Astrocyte (in vitro differentiated cells and primary cell): ENCODE results near the gene NR6A1. TPM values are rescaled to one million over a fixed set of nuclear protein-coding genes. Genes with fewer than 3 reads are reported as not detected.

Source experiments
- DNase-seq: peaks from one replicate; pipeline ENCODE4 v3.0.0-alpha.2; 2010; ENCODE audit warnings: low read depth
- FAIRE-seq: peaks from 2 replicates; lab custom pipeline; 2011; peaks lifted over from hg19 to GRCh38; lab: Jason Lieb, UNC
- H2AFZ ChIP-seq: 2 replicates; pipeline ENCODE4 v1.6.0; 2012; ENCODE audit warnings: low read depth, low read length, inconsistent platforms
- H3K27ac ChIP-seq: 2 replicates; pipeline ENCODE4 v1.5.1; 2011; ENCODE audit warnings: low read depth, low read length, inconsistent platforms
- H3K27me3 ChIP-seq: 2 replicates; pipeline ENCODE4 v1.6.0; 2011; ENCODE audit warnings: low read length, inconsistent platforms; ENCODE audit not compliant: insufficient read depth
- H3K36me3 ChIP-seq: 2 replicates; pipeline ENCODE4 v1.5.1; 2011; ENCODE audit warnings: low read length, inconsistent platforms; ENCODE audit not compliant: insufficient read depth
- H3K4me1 ChIP-seq: 2 replicates; pipeline ENCODE4 v1.5.1; 2011; ENCODE audit warnings: low read length, inconsistent platforms; ENCODE audit not compliant: insufficient read depth
- H3K4me2 ChIP-seq: 2 replicates; pipeline ENCODE4 v1.6.0; 2012; ENCODE audit warnings: low read length, inconsistent platforms
- H3K4me3 ChIP-seq: 2 replicates; pipeline ENCODE4 v1.5.1; 2011; ENCODE audit warnings: low read depth, mild to moderate bottlenecking, low read length, inconsistent platforms; ENCODE audit not compliant: insufficient read depth
- H3K79me2 ChIP-seq: 2 replicates; pipeline ENCODE4 v1.6.0; 2012; ENCODE audit warnings: mild to moderate bottlenecking, low read length, inconsistent platforms; ENCODE audit not compliant: insufficient read depth
- H3K9ac ChIP-seq: 2 replicates; pipeline ENCODE4 v1.6.0; 2012; ENCODE audit warnings: mild to moderate bottlenecking, low read length, inconsistent platforms
- H3K9me3 ChIP-seq: 2 replicates; pipeline ENCODE4 v1.5.1; 2012; ENCODE audit warnings: low read depth, mild to moderate bottlenecking, low read length, inconsistent platforms; ENCODE audit not compliant: insufficient read depth
- H4K20me1 ChIP-seq: 2 replicates; pipeline ENCODE4 v1.6.0; 2012; ENCODE audit warnings: low read length, inconsistent platforms; ENCODE audit not compliant: insufficient read depth
- H3K27ac Mint-ChIP-seq: one replicate; pipeline ENCODE4 v1.8.0; 2021; ENCODE audit warnings: mild to moderate bottlenecking, mixed read lengths; ENCODE audit not compliant: unreplicated experiment
- H3K27me3 Mint-ChIP-seq: one replicate; pipeline ENCODE4 v1.8.0; 2021; ENCODE audit warnings: low read depth, mixed read lengths; ENCODE audit not compliant: unreplicated experiment
- H3K36me3 Mint-ChIP-seq: one replicate; pipeline ENCODE4 v1.8.0; 2021; ENCODE audit warnings: low read depth, mixed read lengths; ENCODE audit not compliant: unreplicated experiment
- H3K4me1 Mint-ChIP-seq: one replicate; pipeline ENCODE4 v1.8.0; 2021; ENCODE audit warnings: low read depth, mixed read lengths; ENCODE audit not compliant: unreplicated experiment
- H3K4me3 Mint-ChIP-seq: one replicate; pipeline ENCODE4 v1.8.0; 2021; ENCODE audit warnings: mild to moderate bottlenecking, moderate library complexity, mixed read lengths; ENCODE audit not compliant: unreplicated experiment
- H3K9me3 Mint-ChIP-seq: one replicate; pipeline ENCODE4 v1.8.0; 2021; ENCODE audit warnings: mild to moderate bottlenecking, mixed read lengths; ENCODE audit not compliant: unreplicated experiment
- EZH2 ChIP-seq: IDR thresholded peaks from 2 replicates; pipeline ENCODE4 v1.6.1; 2012; ENCODE audit warnings: mild to moderate bottlenecking, low read length, inconsistent platforms; ENCODE audit not compliant: insufficient read depth
- total RNA-seq: library from RNA; stranded (reverse); gene quantifications from 2 replicates; pipeline ENCODE4 v1.2.1, GENCODE V29; 2021
- TF ChIP-seq, protein P1 (sequence below): IDR thresholded peaks from 2 replicates; pipeline ENCODE4 v1.5.1; 2011; ENCODE audit warnings: low read depth, mild to moderate bottlenecking, inconsistent platforms, low read length, moderate library complexity; ENCODE audit not compliant: insufficient read depth

NR6A1 gene
- total RNA-seq, 1 donor from 2014 or later = 20.8 TPM

DNA sequence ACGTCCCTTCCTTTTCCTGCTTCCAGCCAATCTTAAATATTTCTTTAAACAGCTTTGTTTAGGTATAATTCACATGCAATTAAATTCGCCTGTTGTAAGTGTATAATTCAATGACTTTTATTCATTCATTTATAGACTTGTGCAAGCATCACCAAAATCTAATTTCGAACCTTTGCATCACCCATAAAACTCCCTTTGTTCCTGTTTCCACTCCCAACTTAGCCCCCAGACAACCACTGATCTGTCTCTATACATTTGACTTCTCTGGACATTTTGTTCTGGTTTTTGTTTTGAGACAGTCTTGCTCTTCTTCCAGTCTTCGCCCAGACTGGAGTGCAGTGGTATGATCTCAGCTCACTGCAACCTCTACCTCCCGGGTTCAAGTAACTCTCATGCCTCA is 71.5 kb downstream of the NR6A1 start:
- Histone ChIP-seq H3K4me1 (peaks cover 47% of the 10 kb centered on the region), H3K4me3 (no peak overlapping the region), H3K9me3 (no peaks in the 10 kb centered on the region), H4K20me1 (no peaks in the 10 kb centered on the region), H3K36me3 (peaks cover 5% of the 10 kb centered on the region), H3K79me2 (peaks cover 38% of the 10 kb centered on the region), H3K27me3 (no peaks in the 10 kb centered on the region), H3K9ac (no peak overlapping the region), H2AFZ (no peak overlapping the region), H3K27ac (no peak overlapping the region), H3K4me2 (no peak overlapping the region)
- Mint-ChIP-seq H3K27me3 (no peaks in the 10 kb centered on the region), H3K4me3 (no peak overlapping the region), H3K4me1 (peaks cover 49% of the 10 kb centered on the region), H3K36me3 (peaks cover 17% of the 10 kb centered on the region), H3K9me3 (peaks cover 2% of the 10 kb centered on the region), H3K27ac (peak overlapping the region; percentile 67)
- no peak for FAIRE-seq
- no peak for DNase-seq
- TF ChIP-seq, protein P1, sequence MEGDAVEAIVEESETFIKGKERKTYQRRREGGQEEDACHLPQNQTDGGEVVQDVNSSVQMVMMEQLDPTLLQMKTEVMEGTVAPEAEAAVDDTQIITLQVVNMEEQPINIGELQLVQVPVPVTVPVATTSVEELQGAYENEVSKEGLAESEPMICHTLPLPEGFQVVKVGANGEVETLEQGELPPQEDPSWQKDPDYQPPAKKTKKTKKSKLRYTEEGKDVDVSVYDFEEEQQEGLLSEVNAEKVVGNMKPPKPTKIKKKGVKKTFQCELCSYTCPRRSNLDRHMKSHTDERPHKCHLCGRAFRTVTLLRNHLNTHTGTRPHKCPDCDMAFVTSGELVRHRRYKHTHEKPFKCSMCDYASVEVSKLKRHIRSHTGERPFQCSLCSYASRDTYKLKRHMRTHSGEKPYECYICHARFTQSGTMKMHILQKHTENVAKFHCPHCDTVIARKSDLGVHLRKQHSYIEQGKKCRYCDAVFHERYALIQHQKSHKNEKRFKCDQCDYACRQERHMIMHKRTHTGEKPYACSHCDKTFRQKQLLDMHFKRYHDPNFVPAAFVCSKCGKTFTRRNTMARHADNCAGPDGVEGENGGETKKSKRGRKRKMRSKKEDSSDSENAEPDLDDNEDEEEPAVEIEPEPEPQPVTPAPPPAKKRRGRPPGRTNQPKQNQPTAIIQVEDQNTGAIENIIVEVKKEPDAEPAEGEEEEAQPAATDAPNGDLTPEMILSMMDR = no peak
- no peak for TF ChIP-seq EZH2

DNA sequence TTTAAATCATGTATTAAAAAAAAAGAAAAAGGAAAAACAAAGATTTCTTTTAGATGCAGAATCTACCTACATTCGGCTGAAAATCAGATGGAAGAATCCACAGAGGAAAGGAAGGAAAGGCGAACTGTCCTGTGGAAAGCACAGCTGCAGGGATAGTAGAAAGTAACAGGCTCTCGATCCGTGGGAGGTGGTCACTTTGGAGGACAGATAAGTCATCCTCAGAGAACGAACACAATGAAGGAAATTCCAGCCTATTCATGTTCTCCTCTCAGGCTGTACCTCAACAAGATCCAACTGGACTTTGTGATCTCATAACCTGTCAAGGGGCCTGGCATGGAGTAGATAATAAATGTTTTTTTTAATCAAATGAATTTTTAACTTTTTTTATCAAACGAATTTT is 72.8 kb downstream of the NR6A1 start:
- peak overlapping the region; percentile 46 for H3K4me3 Mint-ChIP-seq
- H3K9me3 Mint-ChIP-seq = no peaks in the 10 kb centered on the region
- no peak for TF ChIP-seq EZH2
- TF ChIP-seq, protein P1 = no peak
- Histone ChIP-seq H3K79me2 (peaks cover 38% of the 10 kb centered on the region), H3K36me3 (peaks cover 5% of the 10 kb centered on the region), H3K27ac (peak overlapping the region; percentile 92), H3K9me3 (no peaks in the 10 kb centered on the region), H4K20me1 (no peaks in the 10 kb centered on the region), H3K27me3 (no peaks in the 10 kb centered on the region), H3K4me2 (peak overlapping the region; percentile 78), H2AFZ (no peak overlapping the region), H3K4me1 (peaks cover 51% of the 10 kb centered on the region), H3K4me3 (no peak overlapping the region), H3K9ac (peak overlapping the region; percentile 79)
- peak; percentile 83 for DNase-seq
- H3K27ac Mint-ChIP-seq = peak overlapping the region; percentile 92
- FAIRE-seq = peak; percentile 66
- peaks cover 56% of the 10 kb centered on the region for H3K4me1 Mint-ChIP-seq
- peaks cover 9% of the 10 kb centered on the region for H3K36me3 Mint-ChIP-seq
- H3K27me3 Mint-ChIP-seq = no peaks in the 10 kb centered on the region

DNA sequence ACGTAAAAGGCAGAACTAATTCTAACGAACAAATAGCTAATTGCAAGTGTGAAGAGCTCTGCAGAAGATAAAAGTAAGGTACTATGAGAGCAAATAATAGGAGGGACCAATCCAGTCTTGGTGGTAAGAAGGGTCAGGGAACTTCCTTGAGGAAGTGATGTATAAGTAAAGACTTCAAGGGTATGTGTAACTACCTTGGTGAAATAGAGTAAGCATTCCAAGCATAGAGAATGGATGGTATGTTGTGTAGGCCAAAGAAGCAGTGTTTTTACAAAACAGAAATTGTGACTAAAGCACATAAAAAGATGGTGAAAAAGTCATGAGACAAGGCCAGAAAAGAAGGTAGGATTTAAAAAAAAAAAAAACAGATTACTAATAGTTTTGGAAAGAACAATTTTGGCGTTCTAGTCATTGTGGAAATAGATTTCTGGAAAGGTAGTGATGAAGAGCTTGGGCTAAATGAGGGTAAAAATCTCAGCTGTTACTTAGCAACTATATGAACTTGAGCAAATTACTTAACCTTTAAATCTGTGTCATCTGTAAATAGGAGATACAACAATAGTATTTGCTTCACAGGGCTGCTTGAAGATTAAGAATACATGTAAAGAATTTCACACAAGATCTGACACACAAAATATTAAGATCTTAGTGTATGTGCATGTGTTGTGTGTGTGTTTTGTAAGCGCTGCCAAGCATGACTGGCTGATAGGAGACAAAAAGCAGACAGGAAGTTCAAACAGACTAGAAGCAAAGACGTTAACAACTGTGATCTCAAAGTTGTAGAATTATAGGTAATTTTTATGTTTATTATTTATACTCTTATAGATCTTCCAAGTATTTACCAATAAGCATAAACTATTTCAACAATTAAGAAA is 73.5 kb downstream of the NR6A1 start:
- peaks cover 4% of the 10 kb centered on the region for H3K36me3 Mint-ChIP-seq
- Histone ChIP-seq H2AFZ (no peak overlapping the region), H3K4me1 (peaks cover 51% of the 10 kb centered on the region), H3K36me3 (peaks cover 7% of the 10 kb centered on the region), H3K27me3 (no peaks in the 10 kb centered on the region), H3K27ac (peak overlapping the region; percentile 92), H3K79me2 (peaks cover 42% of the 10 kb centered on the region), H3K9me3 (no peaks in the 10 kb centered on the region), H3K9ac (peak overlapping the region; percentile 79), H4K20me1 (no peaks in the 10 kb centered on the region), H3K4me2 (peak overlapping the region; percentile 78), H3K4me3 (no peak overlapping the region)
- peaks cover 61% of the 10 kb centered on the region for H3K4me1 Mint-ChIP-seq
- peak overlapping the region; percentile 92 for H3K27ac Mint-ChIP-seq
- no peaks in the 10 kb centered on the region for H3K9me3 Mint-ChIP-seq
- TF ChIP-seq EZH2 = no peak
- TF ChIP-seq, protein P1 = no peak
- no peaks in the 10 kb centered on the region for H3K27me3 Mint-ChIP-seq
- FAIRE-seq (no peak), DNase-seq (peak; percentile 80)
- H3K4me3 Mint-ChIP-seq = peak overlapping the region; percentile 42
